ENCODE data around the gene STAG3.

STAG3 gene

GRCh38 chr7:100156331-100157068, 21.2 kb upstream of the STAG3 start:
- TF ChIP-seq CTCF (IDR thresholded peaks at IDR 0.05; ENCODE audit: insufficient read depth, low read depth, low read length, missing control alignments), result no peak
- H3K4me3 ChIP-seq (ENCODE audit: low read depth, low read length), result peak overlapping the region; percentile 78; the same call in 1 of the 2 replicates
- DNase-seq (ENCODE audit: low read depth), result peak; percentile 44

- H3K4me3 ChIP-seq (ENCODE audit: low read depth, low read length), result peak overlapping the region; percentile 78
- TF ChIP-seq CTCF (IDR thresholded peaks at IDR 0.05; ENCODE audit: insufficient read depth, low read depth, low read length, missing control alignments), result no peak
- no peak for DNase-seq (ENCODE audit: low read depth)
Measured at GRCh38 chr7:100157069-100157333, 20.7 kb upstream of the STAG3 start.

GRCh38 chr7:100157334-100158228, 20.1 kb upstream of the STAG3 start:
- DNase-seq (ENCODE audit: low read depth), result no peak
- peak; percentile 23 for TF ChIP-seq CTCF (IDR thresholded peaks at IDR 0.05; ENCODE audit: insufficient read depth, low read depth, low read length, missing control alignments)
- peak overlapping the region; percentile 78 for H3K4me3 ChIP-seq (ENCODE audit: low read depth, low read length)

- DNase-seq (ENCODE audit: low read depth), result peak; percentile 85
- peak within 1 kb of the TSS; percentile 78 for H3K4me3 ChIP-seq (ENCODE audit: low read depth, low read length)
- TF ChIP-seq CTCF (IDR thresholded peaks at IDR 0.05; ENCODE audit: insufficient read depth, low read depth, low read length, missing control alignments), result no peak
Measured at GRCh38 chr7:100158229-100159098, 19.3 kb upstream of the STAG3 start, which contains the start of gene TRAPPC14. Gene TRAPPC14 (minus strand): TSS chr7:100158723. CDS start chr7:100158499, 224 bp downstream.

- no peak for DNase-seq (ENCODE audit: low read depth)
- TF ChIP-seq CTCF (IDR thresholded peaks at IDR 0.05; ENCODE audit: insufficient read depth, low read depth, low read length, missing control alignments), result peak; percentile 9
- peak overlapping the region; percentile 78 for H3K4me3 ChIP-seq (ENCODE audit: low read depth, low read length)
Measured at GRCh38 chr7:100159099-100159623, 18.6 kb upstream of the STAG3 start.

GRCh38 chr7:100160067-100160466, 17.7 kb upstream of the STAG3 start:
- no peak for DNase-seq (ENCODE audit: low read depth)
- no peak for TF ChIP-seq CTCF (IDR thresholded peaks at IDR 0.05; ENCODE audit: insufficient read depth, low read depth, low read length, missing control alignments)
- no peak overlapping the region for H3K4me3 ChIP-seq (ENCODE audit: low read depth, low read length)
